ENCODE measurements around the gene AADACL4. TPM values are rescaled to one million over a fixed set of nuclear protein-coding genes. Genes with fewer than 3 reads are reported as not detected.

Gene AADACL4
- polyA plus RNA-seq, 1 donor: 1.8 TPM

GRCh38 chr1:12610941-12611340 lies 32.9 kb upstream of the AADACL4 start:
- no peak for DNase-seq

GRCh38 chr1:12613180-12613579 lies 30.7 kb upstream of the AADACL4 start:
- DNase-seq: no peak

GRCh38 chr1:12614402-12615158 lies 29.3 kb upstream of the AADACL4 start:
- no peak for DNase-seq

GRCh38 chr1:12615159-12615864 lies 28.6 kb upstream of the AADACL4 start:
- no peak for DNase-seq

- DNase-seq: peak; percentile 57
These were observed 27.8 kb upstream of the AADACL4 start for GRCh38 chr1:12615865-12616708.

- DNase-seq: no peak
These were observed 27.0 kb upstream of the AADACL4 start for GRCh38 chr1:12616709-12617373.

GRCh38 chr1:12617511-12617900 lies 26.4 kb upstream of the AADACL4 start:
- DNase-seq: no peak

GRCh38 chr1:12617901-12618660 lies 25.8 kb upstream of the AADACL4 start, which contains the start of gene DHRS3:
DHRS3 (minus strand) TSS chr1:12618210; CDS start chr1:12617348, 862 bp downstream.
- peak; percentile 89 for DNase-seq

GRCh38 chr1:12618661-12618964 lies 25.3 kb upstream of the AADACL4 start:
- no peak for DNase-seq

- peak; percentile 60 for DNase-seq
These were observed 24.7 kb upstream of the AADACL4 start for GRCh38 chr1:12618965-12619791.

- peak; percentile 87 for DNase-seq
These were observed 23.9 kb upstream of the AADACL4 start for GRCh38 chr1:12619792-12620487.

GRCh38 chr1:12620488-12620865 lies 23.4 kb upstream of the AADACL4 start:
- DNase-seq: no peak

GRCh38 chr1:12620931-12621330 lies 23.0 kb upstream of the AADACL4 start:
- DNase-seq: no peak

GRCh38 chr1:12621346-12622335 lies 22.2 kb upstream of the AADACL4 start:
- peak; percentile 48 for DNase-seq

- no peak for DNase-seq
These were observed 21.4 kb upstream of the AADACL4 start for GRCh38 chr1:12622506-12622905.

GRCh38 chr1:12625276-12625675 lies 18.6 kb upstream of the AADACL4 start:
- DNase-seq: no peak

- no peak for DNase-seq
These were observed 17.0 kb upstream of the AADACL4 start for GRCh38 chr1:12626888-12627287.

- DNase-seq: no peak
These were observed 16.6 kb upstream of the AADACL4 start for GRCh38 chr1:12627296-12627695.

- DNase-seq: no peak
These were observed 14.4 kb upstream of the AADACL4 start for GRCh38 chr1:12629511-12629956.

Measured in left kidney (tissue), 2 donors.